HG02759 (cell line): ENCODE results near the gene EXOC4.

Experiments
- ATAC-seq: cut with Tn5 transposase; IDR thresholded peaks from one replicate; pipeline ENCODE4 v1.9.1; 2021; ENCODE audit warnings: mild to moderate bottlenecking, moderate library complexity; ENCODE audit not compliant: unreplicated experiment

The EXOC4 gene

DNA sequence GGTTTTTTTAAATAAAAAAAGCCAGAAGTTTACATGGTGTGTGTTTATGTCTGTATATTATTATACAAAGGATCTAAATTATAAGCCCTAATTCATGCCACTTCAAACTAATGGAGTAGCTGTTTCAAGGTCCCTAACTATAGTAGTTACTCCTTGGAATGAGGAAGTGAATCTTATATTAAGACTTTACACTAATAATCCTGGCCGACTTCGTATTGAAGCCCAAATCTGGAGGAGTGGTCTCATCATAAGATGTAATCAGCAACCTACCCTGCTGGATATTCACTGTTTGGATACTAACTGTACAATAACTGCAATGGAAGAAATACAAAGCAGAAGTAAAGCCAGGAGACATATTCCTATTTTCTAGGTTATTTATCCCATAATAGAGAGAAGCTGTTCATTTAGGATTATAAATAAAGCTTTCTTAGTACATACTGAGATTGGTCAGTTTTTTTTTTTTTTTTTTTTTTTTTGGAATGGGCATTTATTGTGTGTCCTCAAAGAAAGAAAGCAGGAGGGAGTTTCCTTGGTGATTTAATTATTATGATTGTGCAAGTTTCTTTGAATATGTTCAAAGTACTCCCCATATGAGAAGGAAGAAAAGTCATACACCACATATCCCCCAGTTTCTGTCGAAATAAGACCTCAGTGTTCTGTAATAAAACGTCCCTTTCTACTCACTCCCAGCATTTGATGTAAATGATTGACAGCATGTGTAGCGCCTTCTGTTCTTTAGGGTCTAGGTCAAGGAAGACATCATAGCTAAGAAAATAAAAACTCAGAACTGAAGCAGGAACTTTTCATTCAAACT is 397.8 kb downstream of the EXOC4 start:
- ATAC-seq: no peak

DNA sequence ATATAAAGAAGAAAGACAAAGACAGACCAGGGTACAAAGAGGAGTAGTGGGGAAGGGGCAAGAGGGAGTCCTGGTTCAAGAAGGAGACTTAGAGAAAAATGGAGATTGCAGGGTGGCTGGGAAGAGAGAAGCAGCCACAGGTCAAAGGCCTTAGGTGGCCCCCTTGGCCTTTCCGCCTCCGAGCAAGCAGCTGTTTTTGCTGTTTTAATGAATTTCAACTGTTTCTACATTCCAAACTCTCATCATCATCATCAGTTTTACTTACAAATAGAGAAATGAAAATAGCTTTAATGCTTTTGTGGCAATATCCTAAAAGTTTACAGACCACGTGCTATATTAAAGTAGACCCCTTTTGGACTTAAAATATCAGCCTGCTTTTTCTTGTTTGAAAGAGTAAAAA is 399.7 kb downstream of the EXOC4 start:
- no peak for ATAC-seq

DNA sequence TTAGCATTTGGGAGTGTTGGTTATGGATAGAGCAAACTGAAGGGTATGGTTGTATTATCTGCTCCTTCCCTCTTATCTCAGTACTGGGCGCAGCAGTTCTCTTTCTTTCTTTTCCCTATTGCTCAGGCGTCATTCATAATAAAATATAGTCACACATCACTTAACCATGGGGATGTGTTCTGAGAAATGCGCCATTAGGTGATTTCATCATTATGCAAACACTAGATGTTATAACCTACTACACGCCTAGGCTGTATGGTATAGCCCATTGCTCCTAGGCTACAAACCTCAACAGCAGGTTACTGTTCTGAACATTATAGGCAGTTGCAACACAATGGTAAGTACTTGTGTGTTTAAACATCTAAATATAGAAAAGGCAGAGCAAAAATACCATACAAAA is 401.7 kb downstream of the EXOC4 start:
- ATAC-seq: no peak

DNA sequence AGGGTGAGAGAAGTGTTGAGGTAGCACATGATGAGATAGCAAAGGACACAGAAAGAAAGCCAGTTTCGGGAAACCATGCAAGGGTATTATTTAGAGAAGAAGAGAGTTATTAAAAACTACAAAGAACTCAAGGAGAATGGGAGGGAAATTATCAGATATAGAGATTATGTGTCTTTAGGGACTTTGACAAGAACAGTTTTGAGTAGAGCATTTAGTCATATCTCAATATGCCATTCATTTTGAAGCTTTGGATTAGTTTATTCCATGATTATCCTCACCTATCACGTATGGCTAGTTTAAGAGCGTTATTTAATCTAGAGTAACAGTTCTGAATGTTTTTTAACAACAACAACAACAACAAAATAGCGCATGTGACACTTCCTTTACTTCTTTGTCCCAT is 409.4 kb downstream of the EXOC4 start:
- ATAC-seq: no peak

DNA sequence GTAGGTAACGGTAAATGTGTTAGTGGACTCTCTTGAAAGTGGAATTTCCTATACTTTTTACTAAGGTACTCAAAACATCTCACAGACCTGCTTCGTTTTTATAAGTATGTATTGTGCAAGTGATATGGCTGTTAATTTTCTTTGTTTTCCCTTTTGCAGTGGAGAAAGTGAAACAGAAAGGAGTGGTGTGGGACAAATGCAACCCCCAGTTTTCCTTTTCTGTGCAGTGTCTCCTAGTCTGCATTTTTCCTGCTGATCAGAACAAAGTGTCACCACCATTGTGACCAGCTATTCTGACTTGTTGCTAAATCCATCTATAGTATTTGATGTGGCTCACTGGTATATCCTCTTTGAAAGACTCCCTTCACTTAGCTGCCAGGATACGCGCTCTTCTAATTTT is 410.0 kb downstream of the EXOC4 start:
- no peak for ATAC-seq

DNA sequence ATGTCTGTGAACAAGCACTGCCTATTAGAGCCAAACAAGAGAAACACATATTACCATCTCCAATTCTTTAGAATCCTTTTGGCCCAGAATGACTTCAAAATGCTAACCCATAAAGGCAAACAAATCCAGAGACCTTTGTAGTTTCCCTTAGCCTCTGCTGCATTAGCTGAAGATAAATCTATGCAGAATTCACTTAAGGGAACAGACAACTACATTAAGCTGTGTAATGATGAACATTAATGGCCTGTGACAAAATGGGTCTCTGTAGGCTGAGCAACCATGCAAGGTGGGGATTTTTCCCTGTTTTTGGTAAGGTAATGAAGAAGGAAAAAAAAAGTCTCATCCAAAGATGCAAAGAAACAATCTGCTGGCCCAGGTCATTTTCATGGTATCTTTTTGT is 411.6 kb downstream of the EXOC4 start:
- ATAC-seq: no peak

DNA sequence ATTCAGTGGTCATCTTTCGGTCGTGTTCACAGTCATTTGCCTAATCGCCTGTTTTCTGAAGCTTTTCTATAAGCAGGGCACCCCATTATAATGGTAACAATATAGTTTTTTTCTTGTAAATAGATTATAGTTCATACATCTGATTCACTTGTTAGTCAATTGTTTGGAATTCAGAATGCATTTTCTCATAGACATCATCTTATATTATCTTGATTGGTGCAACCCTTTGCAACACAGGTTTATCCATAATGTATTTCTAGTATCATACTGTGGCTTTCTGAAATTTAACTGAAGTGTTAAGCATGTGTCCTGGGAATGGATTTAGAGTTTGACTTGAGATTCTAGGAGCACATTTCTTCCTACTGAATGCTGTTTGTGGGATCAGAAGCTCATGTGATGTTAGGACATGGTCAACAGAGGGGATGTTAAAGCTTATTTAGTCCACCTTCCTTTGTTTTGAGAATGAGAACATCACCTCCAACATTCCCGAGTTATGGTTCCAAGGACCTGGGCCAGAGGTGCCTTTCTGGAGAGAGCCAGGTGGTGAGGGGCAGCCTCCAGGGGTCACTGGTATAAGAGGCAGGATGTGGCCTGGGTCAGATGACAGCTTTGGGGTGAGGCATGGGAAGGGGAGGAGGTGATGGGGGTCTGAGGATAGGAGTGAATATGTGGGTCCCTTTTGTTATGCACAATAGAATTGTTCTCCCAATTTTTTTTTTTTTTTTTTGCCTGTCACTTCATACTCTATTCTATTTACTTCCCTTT is 415.6 kb downstream of the EXOC4 start:
- ATAC-seq: no peak

DNA sequence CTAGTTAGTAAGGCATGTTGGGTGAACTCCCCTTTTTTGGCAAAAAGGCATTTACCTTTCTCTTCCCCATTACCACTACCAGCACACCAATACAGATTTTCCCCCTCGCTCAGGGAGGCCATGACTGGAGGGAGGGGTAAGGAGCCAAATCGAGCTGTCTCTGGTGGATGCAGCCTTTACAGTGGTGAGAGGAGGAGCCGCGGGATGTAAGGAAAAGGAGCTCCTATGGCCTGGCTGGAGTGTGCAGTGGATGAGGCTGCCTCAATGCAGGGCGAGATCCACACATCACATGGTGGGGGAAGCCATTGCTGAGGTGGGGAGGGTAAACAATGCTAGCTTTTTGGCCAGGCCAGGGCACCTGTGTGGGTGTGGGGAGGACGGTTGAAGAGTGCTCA is 416.2 kb downstream of the EXOC4 start:
- ATAC-seq: no peak

DNA sequence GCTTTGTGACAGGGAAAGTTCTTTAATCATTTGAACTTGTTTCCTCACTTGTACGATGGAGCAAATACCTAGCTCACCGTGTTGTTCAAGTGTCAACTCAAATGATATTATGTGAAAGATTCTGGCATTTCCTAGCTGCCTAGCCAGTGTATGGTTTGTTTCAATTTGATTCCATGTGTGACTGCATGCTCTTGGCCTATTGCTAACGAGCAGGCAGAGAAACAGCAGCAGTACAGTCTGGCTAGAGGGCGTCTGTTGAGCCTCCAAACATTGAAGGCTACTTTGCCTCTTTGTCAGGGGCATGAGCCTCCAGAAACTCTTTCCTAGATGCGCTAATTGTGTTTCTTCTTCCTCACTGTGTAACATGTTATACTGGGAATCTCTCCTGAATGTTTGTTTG is 417.4 kb downstream of the EXOC4 start:
- no peak for ATAC-seq

DNA sequence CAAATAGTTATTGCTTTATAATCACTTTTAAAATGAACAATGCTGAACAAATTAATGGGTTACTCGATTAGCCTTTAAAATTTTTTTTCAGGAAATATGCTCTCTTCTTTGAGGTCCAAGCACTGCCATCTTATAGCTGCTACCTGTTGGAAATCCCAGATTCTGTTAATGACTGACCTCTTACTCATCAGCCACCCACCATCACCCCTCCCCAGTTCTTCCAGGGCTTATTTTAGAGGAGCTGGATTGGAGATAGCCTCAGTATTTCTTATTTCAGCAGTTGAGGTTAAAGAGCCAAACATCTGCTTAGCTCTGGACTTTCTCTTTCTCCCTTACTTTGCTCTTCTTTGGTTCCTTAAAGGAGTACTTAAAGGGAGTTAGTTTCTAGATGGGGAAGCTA is 420.0 kb downstream of the EXOC4 start:
- no peak for ATAC-seq

DNA sequence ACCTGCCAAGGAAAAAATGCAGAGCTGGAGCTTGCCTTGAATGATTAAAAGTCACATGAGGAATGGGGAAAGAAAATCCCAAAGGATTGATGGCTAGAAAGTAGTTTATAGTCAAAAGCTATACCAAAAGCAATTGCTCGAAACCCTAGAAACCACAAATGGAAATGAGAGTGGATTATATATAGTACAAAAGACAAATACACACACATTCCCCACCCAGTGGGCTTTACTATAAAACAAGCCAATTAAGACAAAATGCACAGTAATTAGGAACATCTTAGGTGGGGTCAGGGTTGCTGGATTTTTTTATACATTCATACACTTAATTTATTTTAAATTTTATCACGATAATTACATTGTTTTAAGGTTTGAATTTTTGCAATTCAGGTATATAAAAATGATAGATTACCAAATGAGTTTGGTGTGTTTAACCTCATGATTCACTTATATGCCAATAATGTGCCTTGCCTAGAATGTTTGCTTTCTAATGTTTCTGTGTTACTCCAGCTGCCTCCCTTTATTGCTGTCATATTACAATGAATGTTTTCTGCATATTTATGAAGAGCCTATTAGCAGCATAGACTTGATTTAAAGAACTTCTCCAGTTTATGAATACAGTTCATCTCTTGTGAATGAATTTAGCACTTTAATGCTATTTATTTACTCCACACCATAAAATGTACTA is 421.3 kb downstream of the EXOC4 start:
- no peak for ATAC-seq

DNA sequence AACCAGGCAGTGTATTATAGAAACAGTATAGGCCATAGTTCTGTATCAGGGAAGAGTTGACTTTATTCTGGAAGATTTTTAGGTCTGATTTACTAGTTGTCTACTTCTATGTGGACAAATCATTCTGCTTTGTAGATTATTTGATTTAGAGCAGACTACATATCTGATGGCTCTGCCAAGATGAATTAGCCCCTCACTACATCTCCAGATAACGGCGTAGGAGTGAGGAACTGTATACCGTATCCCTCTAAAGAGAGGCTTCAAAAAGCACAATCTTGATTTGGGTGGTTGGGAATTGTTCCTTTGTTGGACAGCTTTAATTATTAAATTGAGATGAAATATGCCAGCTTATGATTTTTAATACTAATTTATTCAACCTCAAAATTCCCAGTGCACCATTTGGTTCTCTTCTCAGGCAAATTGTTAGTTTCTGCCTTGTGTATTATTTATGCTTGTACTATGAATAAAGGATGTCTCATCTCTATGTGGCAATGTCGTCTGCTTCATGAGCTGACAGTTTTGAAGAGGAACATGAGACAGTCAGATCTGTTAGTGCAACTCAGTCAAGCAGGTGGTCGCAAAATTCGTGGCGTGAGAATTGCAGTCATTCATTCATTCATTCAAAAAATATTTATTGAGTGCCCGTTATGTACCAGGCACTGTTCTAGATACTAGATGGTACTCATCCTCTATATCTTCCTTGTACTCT is 422.8 kb downstream of the EXOC4 start:
- ATAC-seq: no peak

DNA sequence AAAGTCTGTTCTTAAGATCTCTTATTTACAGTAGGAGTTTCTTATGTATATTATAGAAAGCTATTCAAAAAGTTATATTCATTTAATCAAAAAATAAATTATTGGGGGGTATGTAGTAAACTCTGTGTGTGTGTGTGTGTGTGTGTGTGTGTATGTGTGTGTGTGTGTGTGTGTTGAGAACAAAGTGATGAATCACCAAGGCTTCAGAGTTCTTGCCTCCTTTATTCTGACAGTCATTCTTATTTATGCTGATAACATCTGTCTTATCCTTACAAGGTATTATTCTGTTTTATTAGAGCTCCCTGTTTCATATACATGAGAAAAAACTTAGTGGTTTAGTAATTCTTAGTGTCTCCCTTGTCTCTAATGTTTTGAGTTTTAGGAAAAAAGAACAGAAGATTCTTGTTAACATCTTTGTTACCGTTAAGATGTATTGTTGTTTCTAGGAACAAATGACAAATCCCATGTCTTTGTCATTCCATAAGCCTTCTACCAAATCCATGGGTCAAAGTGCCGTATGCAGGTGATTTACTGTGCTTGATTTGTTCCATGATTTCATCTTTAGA is 424.0 kb downstream of the EXOC4 start:
- no peak for ATAC-seq

DNA sequence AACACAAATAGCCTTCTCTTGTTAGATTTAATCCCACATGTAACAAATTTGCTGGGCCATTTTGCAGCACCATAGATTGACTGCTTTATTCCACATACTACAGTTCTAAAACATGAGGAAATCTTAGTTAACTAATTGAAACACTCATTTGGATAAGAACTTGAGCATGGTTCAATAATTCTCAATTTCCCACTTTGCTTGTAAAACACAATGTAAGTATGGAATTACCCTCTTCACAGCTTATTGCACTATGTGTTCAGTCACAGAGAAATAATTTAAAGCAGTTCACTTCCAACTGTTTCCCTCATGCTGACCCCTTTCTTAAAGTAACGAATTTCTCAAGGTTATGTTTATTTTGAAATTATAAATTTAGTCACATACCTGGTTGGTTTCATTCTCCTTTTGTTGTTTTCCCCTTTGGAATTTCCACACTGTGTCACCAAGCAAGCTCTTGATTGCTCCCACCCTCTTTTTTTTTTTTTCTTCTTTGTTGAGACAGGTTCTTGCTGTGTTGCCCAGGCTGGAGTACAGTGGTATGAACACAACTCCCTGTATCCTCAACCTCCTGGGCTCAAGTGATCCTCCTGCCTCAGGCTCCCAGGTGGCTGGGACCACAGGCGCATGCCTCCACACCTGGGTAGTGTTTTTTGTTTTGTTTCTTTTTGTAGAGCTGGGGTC is 425.4 kb downstream of the EXOC4 start:
- no peak for ATAC-seq

DNA sequence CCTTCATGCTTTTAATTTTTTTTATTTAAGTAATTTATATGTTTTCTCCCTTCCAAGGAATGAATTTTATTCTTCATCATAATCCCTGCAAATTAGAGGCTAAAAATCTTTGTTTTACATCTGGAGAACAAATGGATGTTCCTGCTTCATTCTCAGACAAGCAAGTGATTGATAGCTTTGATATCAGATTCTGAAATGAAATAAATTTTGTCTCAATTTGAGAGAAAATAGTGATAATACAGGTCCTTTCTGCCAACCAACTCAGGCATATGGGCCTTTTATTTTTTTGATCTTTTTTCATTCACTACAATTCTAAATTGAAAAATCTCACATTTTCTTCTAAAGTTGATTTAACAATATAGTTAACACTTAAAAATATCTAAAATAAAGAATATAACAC is 427.1 kb downstream of the EXOC4 start:
- no peak for ATAC-seq

DNA sequence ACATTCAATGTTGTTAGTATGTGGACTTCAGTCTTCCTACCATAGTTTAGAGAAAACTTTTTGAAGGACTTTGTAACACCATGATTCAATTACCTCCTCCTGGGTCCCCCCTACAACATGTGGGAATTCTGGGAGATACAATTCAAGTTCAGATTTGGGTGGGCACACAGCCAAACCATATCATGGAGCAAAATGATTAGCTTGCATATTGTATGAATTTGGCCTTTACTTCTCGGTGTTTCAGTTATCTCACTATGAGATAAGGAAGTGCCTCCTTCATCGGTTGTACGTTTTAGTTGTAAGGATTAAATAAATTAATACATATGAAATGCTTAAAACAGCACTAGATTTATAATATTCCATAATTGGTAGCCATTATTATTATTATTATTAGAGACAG is 428.7 kb downstream of the EXOC4 start:
- no peak for ATAC-seq

DNA sequence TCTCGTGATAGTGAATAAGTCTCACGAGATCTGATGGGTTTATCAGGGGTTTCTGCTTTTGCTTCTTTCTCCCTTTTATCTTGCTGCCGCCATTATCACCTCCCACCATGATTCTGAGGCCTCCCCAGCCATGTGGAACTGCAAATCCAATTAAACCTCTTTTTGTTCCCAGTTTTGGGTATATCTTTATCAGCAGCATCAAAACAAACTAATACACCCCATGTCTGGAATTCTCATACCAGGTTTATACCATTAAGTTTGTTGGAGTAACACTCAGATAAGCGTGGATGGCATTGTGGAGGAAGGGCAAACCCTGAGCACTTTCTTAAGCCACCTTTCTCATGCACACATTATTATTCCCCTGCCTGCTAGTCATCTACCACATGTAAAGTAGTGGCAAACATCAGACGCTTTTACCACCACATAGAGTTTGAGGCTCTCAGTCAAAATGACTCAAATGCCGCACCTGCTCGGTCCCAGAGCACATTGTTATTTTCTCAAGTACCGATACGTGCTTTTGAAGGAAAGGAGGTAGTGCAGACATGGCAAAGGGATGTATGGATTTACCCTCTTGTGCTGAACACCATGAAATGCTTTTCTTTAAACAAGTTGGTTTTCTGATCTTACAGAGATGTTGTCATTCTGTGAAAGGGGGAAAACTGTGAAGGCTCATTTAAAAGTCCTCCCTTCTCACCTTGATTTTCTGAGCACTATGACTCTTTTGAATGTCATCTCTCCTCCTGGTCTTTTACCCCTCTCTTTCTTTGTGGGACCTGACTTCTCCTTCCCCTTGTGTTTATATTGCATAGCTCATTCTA is 429.7 kb downstream of the EXOC4 start:
- ATAC-seq: no peak

DNA sequence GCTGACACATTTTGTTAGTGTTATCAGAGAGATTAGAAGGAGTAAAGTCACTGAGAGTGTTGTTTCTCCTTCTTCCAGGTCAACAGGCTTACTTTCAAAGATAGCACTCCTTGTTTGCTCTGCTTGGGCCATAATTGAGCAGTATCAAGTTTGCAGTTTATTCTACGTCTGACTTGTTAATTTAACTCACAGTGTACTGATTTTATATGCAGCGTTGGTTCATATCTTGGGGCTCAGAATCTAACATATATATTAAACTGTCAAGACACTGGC is 430.2 kb downstream of the EXOC4 start:
- no peak for ATAC-seq

DNA sequence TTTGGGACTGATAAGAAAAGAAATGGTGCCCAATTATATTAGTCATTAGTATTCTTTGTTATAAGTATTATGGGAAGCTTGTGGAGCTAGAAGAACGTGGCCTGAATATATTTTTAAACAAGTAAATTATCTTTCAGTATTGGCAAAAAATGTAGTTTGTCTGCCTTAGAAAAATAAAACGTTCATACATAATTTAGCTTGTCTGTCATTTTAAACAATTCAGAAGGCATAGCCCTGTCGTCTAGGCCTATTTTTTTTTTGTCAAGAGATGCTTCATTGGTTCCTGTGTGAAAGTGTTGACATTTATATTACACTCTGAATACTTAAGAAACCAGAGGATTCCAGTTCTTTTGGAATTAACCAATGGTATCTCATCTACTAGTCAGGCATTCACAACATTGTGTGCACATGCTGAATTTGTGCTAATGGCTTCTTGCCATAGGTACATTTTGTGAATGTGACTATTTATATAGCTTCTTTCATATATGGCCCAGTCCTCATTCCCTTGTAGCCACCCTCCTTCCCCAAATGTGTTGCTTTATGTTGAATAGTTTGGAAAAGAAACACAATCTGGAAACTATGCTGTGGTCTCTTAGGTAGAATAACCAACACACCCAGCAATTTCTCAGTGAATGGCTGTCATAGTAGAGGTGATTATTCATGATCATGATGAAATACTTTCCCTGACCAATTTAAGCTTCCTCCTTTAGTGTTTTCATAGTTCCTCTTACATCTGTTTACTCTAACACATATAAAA is 435.8 kb downstream of the EXOC4 start:
- no peak for ATAC-seq
